H9 (cell line): ENCODE measurements around the gene MYO1E. TPM values are rescaled to one million over a fixed set of nuclear protein-coding genes. Genes with fewer than 3 reads are reported as not detected.
A peak's percentile ranks its signal among the peaks of the same experiment; 100 is the strongest.

Experiments used
- DNase-seq: peaks from one replicate; pipeline ENCODE4 v3.0.0-alpha.2; 2017
- H2AFZ ChIP-seq: one replicate; pipeline ENCODE4 v1.6.1; 2013; ENCODE audit warnings: mild to moderate bottlenecking, low read length, control low read depth, moderate library complexity
- H2AK5ac ChIP-seq: 2 replicates; pipeline ENCODE4 v1.6.1; 2013; ENCODE audit warnings: low read length, control low read depth, mixed read lengths; ENCODE audit not compliant: insufficient read length
- H2BK120ac ChIP-seq: one replicate; pipeline ENCODE4 v1.6.1; 2013; ENCODE audit warnings: low read depth, mild to moderate bottlenecking, low read length, control low read depth, inconsistent platforms; ENCODE audit not compliant: poor library complexity, severe bottlenecking
- H2BK12ac ChIP-seq: 2 replicates; pipeline ENCODE4 v1.6.1; 2013; ENCODE audit warnings: low read length, control low read depth, mixed read lengths, low read depth; ENCODE audit not compliant: insufficient read length
- H2BK15ac ChIP-seq: 2 replicates; pipeline ENCODE4 v1.6.1; 2013; ENCODE audit warnings: low read depth, low read length, control low read depth
- H2BK20ac ChIP-seq: one replicate; pipeline ENCODE4 v1.6.1; 2013; ENCODE audit warnings: low read depth, mild to moderate bottlenecking, low read length, control low read depth, inconsistent platforms; ENCODE audit not compliant: poor library complexity, severe bottlenecking
- H2BK5ac ChIP-seq: 2 replicates; pipeline ENCODE4 v1.6.1; 2013; ENCODE audit warnings: low read length, control low read depth, mixed read lengths; ENCODE audit not compliant: insufficient read length
- H3K14ac ChIP-seq: 2 replicates; pipeline ENCODE4 v1.6.1; 2013; ENCODE audit warnings: low read length, control low read depth; ENCODE audit not compliant: insufficient read depth
- H3K18ac ChIP-seq: 2 replicates; pipeline ENCODE4 v1.6.1; 2013; ENCODE audit warnings: low read depth, mild to moderate bottlenecking, mixed read lengths, low read length, control low read depth; ENCODE audit not compliant: insufficient read length
- H3K23ac ChIP-seq: 2 replicates; pipeline ENCODE4 v1.6.1; 2013; ENCODE audit warnings: low read length, control low read depth, mixed read lengths, low read depth; ENCODE audit not compliant: insufficient read length
- H3K23me2 ChIP-seq: 2 replicates; pipeline ENCODE4 v1.6.1; 2013; ENCODE audit warnings: low read depth, mild to moderate bottlenecking, mixed read lengths, low read length, control low read depth; ENCODE audit not compliant: insufficient read length, poor library complexity, severe bottlenecking
- H3K27ac ChIP-seq: 2 replicates; pipeline ENCODE4 v1.5.1; 2013; ENCODE audit warnings: low read length, control low read depth, mixed read lengths, low read depth; ENCODE audit not compliant: insufficient read length
- H3K27me3 ChIP-seq: 2 replicates; pipeline ENCODE4 v1.6.1; 2013; ENCODE audit warnings: low read length, control low read depth, inconsistent platforms; ENCODE audit not compliant: insufficient read depth
- H3K4ac ChIP-seq: 2 replicates; pipeline ENCODE4 v1.6.1; 2013; ENCODE audit warnings: low read depth, mild to moderate bottlenecking, control low read depth, inconsistent platforms, low read length, moderate library complexity
- H3K4me1 ChIP-seq: 2 replicates; pipeline ENCODE4 v1.6.1; 2013; ENCODE audit warnings: low read length, control low read depth, inconsistent platforms; ENCODE audit not compliant: insufficient read depth
- H3K4me2 ChIP-seq: 2 replicates; pipeline ENCODE4 v1.6.1; 2013; ENCODE audit warnings: low read length, control low read depth, mixed read lengths; ENCODE audit not compliant: insufficient read length, insufficient read depth
- H3K56ac ChIP-seq: 2 replicates; pipeline ENCODE4 v1.6.1; 2013; ENCODE audit warnings: low read depth, mild to moderate bottlenecking, mixed read lengths, low read length, control low read depth; ENCODE audit not compliant: insufficient read length
- H3K79me1 ChIP-seq: 2 replicates; pipeline ENCODE4 v1.6.1; 2013; ENCODE audit warnings: low read depth, mild to moderate bottlenecking, moderate library complexity, low read length, control low read depth, inconsistent platforms; ENCODE audit not compliant: insufficient read depth, poor library complexity, severe bottlenecking
- H3K79me2 ChIP-seq: 2 replicates; pipeline ENCODE4 v1.6.1; 2013; ENCODE audit warnings: low read length, control low read depth, inconsistent platforms; ENCODE audit not compliant: insufficient read depth
- H3K9ac ChIP-seq: 2 replicates; pipeline ENCODE4 v1.6.1; 2013; ENCODE audit warnings: low read length, control low read depth, mixed read lengths; ENCODE audit not compliant: insufficient read length; ENCODE audit errors: extremely low read depth
- H3K9me3 ChIP-seq: one replicate; pipeline ENCODE4 v1.6.1; 2013; ENCODE audit warnings: low read depth, low read length, inconsistent platforms; ENCODE audit not compliant: control insufficient read depth
- H3T11ph ChIP-seq: one replicate; pipeline ENCODE4 v1.6.1; 2013; ENCODE audit warnings: mild to moderate bottlenecking, low read length, control low read depth, inconsistent platforms
- H4K20me1 ChIP-seq: one replicate; pipeline ENCODE4 v1.6.1; 2013; ENCODE audit not compliant: control insufficient read depth, insufficient read length, insufficient read depth
- H4K5ac ChIP-seq: 2 replicates; pipeline ENCODE4 v1.6.1; 2013; ENCODE audit warnings: low read depth, mild to moderate bottlenecking, mixed read lengths, low read length, control low read depth; ENCODE audit not compliant: insufficient read length
- H4K8ac ChIP-seq: replicated peaks from 2 replicates; pipeline ENCODE4 v1.6.1; 2013; ENCODE audit warnings: low read length, control low read depth, mixed read lengths, low read depth; ENCODE audit not compliant: insufficient read length
- H4K91ac ChIP-seq: 2 replicates; pipeline ENCODE4 v1.6.1; 2013; ENCODE audit warnings: low read depth, mild to moderate bottlenecking, moderate library complexity, mixed read lengths, low read length, control low read depth; ENCODE audit not compliant: insufficient read length
- H3K27ac Mint-ChIP-seq, 3 experiments: 2 replicates in 2 of 3; 3 replicates in 1 of 3; pipeline ENCODE4 v1.8.0; 2020 to 2021; ENCODE audit warnings: mixed read lengths in 3 of 3, mild to moderate bottlenecking in 1 of 3, moderate library complexity in 1 of 3
- H3K27me3 Mint-ChIP-seq: 2 replicates; pipeline ENCODE4 v1.8.0; 2021; ENCODE audit warnings: low read depth, mild to moderate bottlenecking, moderate library complexity, mixed read lengths
- H3K36me3 Mint-ChIP-seq, 3 experiments: 2 replicates in 2 of 3; 3 replicates in 1 of 3; pipeline ENCODE4 v1.8.0; 2020 to 2021; ENCODE audit warnings: low read depth in 3 of 3, mixed read lengths in 3 of 3; ENCODE audit not compliant: insufficient read depth in 1 of 3
- H3K4me1 Mint-ChIP-seq, 2 experiments: 2 replicates each; pipeline ENCODE4 v1.8.0; 2020; ENCODE audit warnings: mixed read lengths in 2 of 2
- H3K4me3 Mint-ChIP-seq, 2 experiments: 2 replicates in 1 of 2; 3 replicates in 1 of 2; pipeline ENCODE4 v1.8.0; 2020 to 2021; ENCODE audit warnings: mild to moderate bottlenecking in 2 of 2, mixed read lengths in 2 of 2, moderate library complexity in 1 of 2
- H3K9me3 Mint-ChIP-seq, 2 experiments: 2 replicates in 1 of 2; 3 replicates in 1 of 2; pipeline ENCODE4 v1.8.0; 2020; ENCODE audit warnings: mild to moderate bottlenecking in 2 of 2, mixed read lengths in 2 of 2, moderate library complexity in 1 of 2
- CTCF ChIP-seq: fragments of 200-600 bp; sonication (generic); conservative IDR thresholded peaks from 3 replicates; pipeline ENCODE4 v1.8.0; 2021; ENCODE audit warnings: antibody characterized with exemption, mild to moderate bottlenecking
- WGBS: extraction: QIAGEN DNeasy Blood & Tissue Kit; methylation state at CpG from one replicate; pipeline ENCODE4 v1.1.7; 2013; ENCODE audit warnings: missing lambda C conversion rate, low lambda C conversion rate, mixed read lengths; ENCODE audit not compliant: insufficient read length; ENCODE audit errors: extremely low coverage; 5-methylcytosine and 5-hydroxymethylcytosine counted together
- total RNA-seq: library from RNA; stranded (reverse); gene quantifications from 2 replicates; pipeline ENCODE4 v1.2.1, GENCODE V29; 2021

The MYO1E gene
- total RNA-seq, 1 experiment from 2014 or later: 235 TPM

DNA sequence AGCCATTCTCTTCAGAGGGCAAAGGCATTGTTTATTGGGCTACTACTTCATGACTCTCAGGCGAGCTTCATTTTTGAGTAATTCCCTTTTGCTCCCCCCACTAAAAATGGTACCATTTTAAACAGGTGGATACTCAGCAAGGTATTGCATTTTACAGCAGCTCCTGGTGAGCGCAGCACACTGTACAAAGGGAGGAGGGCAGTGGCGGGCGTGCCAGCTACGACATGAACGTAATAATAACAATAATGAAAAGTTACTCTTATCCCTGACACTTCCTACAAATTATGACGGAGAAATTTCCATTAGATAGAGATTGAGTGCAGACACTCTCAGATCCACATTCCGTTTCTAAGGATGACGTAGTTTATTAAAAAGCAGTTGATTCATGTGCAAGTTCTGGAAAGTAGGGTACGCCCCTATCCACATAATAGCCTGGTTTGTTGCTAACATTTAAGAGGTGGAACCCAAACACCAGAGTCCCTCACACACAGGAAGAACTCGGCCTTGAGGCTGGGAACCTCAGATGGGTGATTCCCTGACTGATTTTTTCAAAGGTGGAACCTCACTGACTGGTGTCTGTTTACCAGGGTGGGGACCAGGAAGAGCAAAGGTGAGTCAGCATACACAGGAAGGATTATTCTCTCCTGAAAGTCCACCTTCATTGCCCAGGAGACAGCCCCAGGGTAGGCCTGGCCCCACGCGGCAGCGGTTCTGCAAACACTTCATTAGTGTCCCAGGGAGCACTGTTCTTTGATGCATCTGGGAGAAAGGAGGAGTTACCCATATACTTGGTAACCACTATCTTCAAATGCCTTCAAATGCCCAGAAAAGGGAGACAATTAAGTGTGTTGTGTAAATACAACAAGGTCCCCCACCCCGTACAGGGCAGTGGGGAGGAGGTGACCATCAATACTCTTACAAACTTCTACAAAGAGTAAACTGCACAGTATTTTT is 96.2 kb downstream of the MYO1E start:
- Histone ChIP-seq H3K23ac (no peak overlapping the region), H3K56ac (no peak overlapping the region), H3K9ac (no peak overlapping the region), H2AFZ (no peak overlapping the region), H4K20me1 (no peaks in the 10 kb centered on the region), H3T11ph (no peak overlapping the region), H3K27me3 (no peaks in the 10 kb centered on the region), H3K14ac (no peak overlapping the region), H3K79me1 (no peaks in the 10 kb centered on the region), H2BK15ac (no peak overlapping the region), H4K91ac (no peak overlapping the region), H3K4me2 (no peak overlapping the region), H3K4me1 (peaks cover 5% of the 10 kb centered on the region; the same call in 1 of the 2 replicates), H2BK20ac (no peak overlapping the region), H3K79me2 (peaks cover 3% of the 10 kb centered on the region; the same call in 1 of the 2 replicates), H3K23me2 (no peaks in the 10 kb centered on the region), H3K27ac (no peak overlapping the region), H2BK5ac (no peak overlapping the region), H2AK5ac (no peak overlapping the region), H3K9me3 (no peaks in the 10 kb centered on the region), H2BK120ac (no peak overlapping the region), H4K5ac (no peak overlapping the region), H3K4ac (no peak overlapping the region), H3K18ac (no peak overlapping the region), H4K8ac (no peak overlapping the region), H2BK12ac (no peak overlapping the region)
- Mint-ChIP-seq H3K27ac (peak overlapping the region in 1 of 3 experiments; percentile 66; a peak in 3 of 7 replicates), H3K27me3 (no peaks in the 10 kb centered on the region), H3K36me3 (no peaks in the 10 kb centered on the region; a peak in 1 of 7 replicates), H3K4me3 (no peak overlapping the region), H3K4me1 (peaks cover 27 to 38% of the 10 kb centered on the region in 2 experiments), H3K9me3 (no peaks in the 10 kb centered on the region)
- no peak for DNase-seq
- TF ChIP-seq CTCF: no peak
- no CpG with 5 or more reads among the region's 15 CpGs for WGBS
